WTC11 (cell line): Measurements from ENCODE around the gene CBX1. TPM values are rescaled to one million over a fixed set of nuclear protein-coding genes. Genes with fewer than 3 reads are reported as not detected.

Experiments used
- ATAC-seq: fragments of 200-7000 bp; cut with Tn5 transposase; 2 replicates; pipeline ENCODE4 v1.10.0; 2021; ENCODE audit warnings: mild to moderate bottlenecking, moderate library complexity
- CTCF ChIA-PET: fragments of 300-600 bp; sonication (Branson Sonifier 250); formaldehyde crosslinking; loops from one replicate; lab custom pipeline; 2021; ENCODE audit warnings: antibody characterized with exemption; lab: Charles Lee
- POLR2A ChIA-PET: fragments of 350-600 bp; sonication (Branson Sonifier 250); formaldehyde crosslinking; loops from one replicate; lab custom pipeline; 2021; ENCODE audit warnings: antibody characterized with exemption; lab: Charles Lee
- DNase-seq: peaks from one replicate; pipeline ENCODE4 v3.0.0; 2021; ENCODE audit warnings: low spot score
- H3K27ac Mint-ChIP-seq: 2 replicates; pipeline ENCODE4 v1.8.0; 2021; ENCODE audit warnings: mixed read lengths
- H3K27me3 Mint-ChIP-seq: 2 replicates; pipeline ENCODE4 v1.8.0; 2021; ENCODE audit warnings: low read depth, mild to moderate bottlenecking, moderate library complexity, mixed read lengths
- H3K36me3 Mint-ChIP-seq: 2 replicates; pipeline ENCODE4 v1.8.0; 2021; ENCODE audit warnings: mixed read lengths
- H3K4me1 Mint-ChIP-seq: 2 replicates; pipeline ENCODE4 v1.8.0; 2022; ENCODE audit warnings: mixed read lengths
- H3K4me3 Mint-ChIP-seq: 2 replicates; pipeline ENCODE4 v1.8.0; 2021; ENCODE audit warnings: mild to moderate bottlenecking, moderate library complexity, mixed read lengths
- H3K9me3 Mint-ChIP-seq: 2 replicates; pipeline ENCODE4 v1.8.0; 2021; ENCODE audit warnings: mixed read lengths
- AR ChIP-seq: fragments of 250-450 bp; sonication (Bioruptor Pico); IDR thresholded peaks from 2 replicates; pipeline ENCODE4 v1.9.0; 2021; ENCODE audit warnings: mild to moderate bottlenecking
- ATF1 ChIP-seq: sonication (generic); formaldehyde crosslinking; IDR thresholded peaks from 2 replicates; pipeline ENCODE4 v1.8.1; 2023; ENCODE audit warnings: mild to moderate bottlenecking, moderate library complexity, missing genetic modification reagents
- ATF2 ChIP-seq: sonication (generic); formaldehyde crosslinking; IDR thresholded peaks from 2 replicates; pipeline ENCODE4 v1.8.1; 2022; ENCODE audit warnings: low read depth, missing genetic modification reagents, borderline replicate concordance
- CREM ChIP-seq: sonication (generic); formaldehyde crosslinking; IDR thresholded peaks from 2 replicates; pipeline ENCODE4 v1.8.1; 2022; ENCODE audit warnings: mild to moderate bottlenecking, missing genetic modification reagents, moderate library complexity
- ELF4 ChIP-seq: sonication (generic); formaldehyde crosslinking; IDR thresholded peaks from 2 replicates; pipeline ENCODE4 v1.8.1; 2022; ENCODE audit warnings: low read depth, mild to moderate bottlenecking, moderate library complexity, missing genetic modification reagents
- ETV6 ChIP-seq: sonication (generic); formaldehyde crosslinking; IDR thresholded peaks from 2 replicates; pipeline ENCODE4 v1.8.1; 2022; ENCODE audit warnings: mild to moderate bottlenecking, missing genetic modification reagents
- FOXK1 ChIP-seq: sonication (generic); formaldehyde crosslinking; IDR thresholded peaks from 2 replicates; pipeline ENCODE4 v1.8.0; 2022; ENCODE audit warnings: mild to moderate bottlenecking, moderate library complexity, missing genetic modification reagents
- HMGXB4 ChIP-seq: sonication (generic); formaldehyde crosslinking; IDR thresholded peaks from 2 replicates; pipeline ENCODE4 v1.8.1; 2023; ENCODE audit warnings: mild to moderate bottlenecking, moderate library complexity, missing genetic modification reagents
- IRF1 ChIP-seq: sonication (generic); formaldehyde crosslinking; IDR thresholded peaks from 2 replicates; pipeline ENCODE4 v1.8.0; 2023; ENCODE audit warnings: missing genetic modification reagents
- MYBL2 ChIP-seq: sonication (generic); formaldehyde crosslinking; IDR thresholded peaks from 2 replicates; pipeline ENCODE4 v1.8.1; 2023; ENCODE audit warnings: mild to moderate bottlenecking, moderate library complexity, missing genetic modification reagents
- NFATC4 ChIP-seq: fragments of 250-450 bp; sonication (Bioruptor Pico); IDR thresholded peaks from 2 replicates; pipeline ENCODE4 v1.9.0; 2021; ENCODE audit warnings: mild to moderate bottlenecking
- SP1 ChIP-seq: sonication (generic); formaldehyde crosslinking; conservative IDR thresholded peaks from 2 replicates; pipeline ENCODE4 v1.8.1; 2022; ENCODE audit warnings: missing genetic modification reagents
- TCF7 ChIP-seq: sonication (generic); formaldehyde crosslinking; IDR thresholded peaks from 2 replicates; pipeline ENCODE4 v1.8.0; 2022; ENCODE audit warnings: mild to moderate bottlenecking, low read depth, missing genetic modification reagents, moderate library complexity
- ZBTB43 ChIP-seq: sonication (generic); formaldehyde crosslinking; IDR thresholded peaks from 2 replicates; pipeline ENCODE4 v1.8.1; 2023; ENCODE audit warnings: mild to moderate bottlenecking, missing genetic modification reagents
- ZNF219 ChIP-seq: sonication (generic); formaldehyde crosslinking; IDR thresholded peaks from 2 replicates; pipeline ENCODE4 v1.8.0; 2023; ENCODE audit warnings: missing genetic modification reagents, mild to moderate bottlenecking, borderline replicate concordance
- ZNF232 ChIP-seq: sonication (generic); formaldehyde crosslinking; IDR thresholded peaks from 2 replicates; pipeline ENCODE4 v1.8.0; 2022; ENCODE audit warnings: mild to moderate bottlenecking, missing genetic modification reagents
- ZNF425 ChIP-seq: fragments of 250-450 bp; sonication (Bioruptor Pico); conservative IDR thresholded peaks from 2 replicates; pipeline ENCODE4 v1.9.0; 2021; ENCODE audit warnings: mild to moderate bottlenecking
- ZNF512 ChIP-seq: sonication (generic); formaldehyde crosslinking; IDR thresholded peaks from 2 replicates; pipeline ENCODE4 v1.8.1; 2022; ENCODE audit warnings: missing genetic modification reagents, borderline replicate concordance
- ZNF532 ChIP-seq: fragments of 250-450 bp; sonication (Bioruptor Pico); IDR thresholded peaks from 2 replicates; pipeline ENCODE4 v1.9.0; 2021; ENCODE audit warnings: mild to moderate bottlenecking, borderline replicate concordance
- total RNA-seq: library from RNA; stranded (reverse); gene quantifications from 3 replicates; pipeline ENCODE4 v1.2.3, GENCODE V29; 2021

The CBX1 gene
- total RNA-seq, 1 experiment from 2014 or later: 162 TPM

GRCh38 chr17:48047741-48048383, 53.4 kb downstream of the CBX1 start, which contains the start of gene NFE2L1:
Gene NFE2L1, plus strand, starts transcription at chr17:48048359. Its CDS starts 2,760 bp downstream, at chr17:48051119.
- Mint-ChIP-seq H3K4me3 (peak within 1 kb of the TSS; percentile 93), H3K36me3 (peaks cover 22% of the 10 kb centered on the region), H3K27me3 (no peaks in the 10 kb centered on the region), H3K4me1 (peaks cover 55% of the 10 kb centered on the region), H3K27ac (peak within 1 kb of the TSS; percentile 100), H3K9me3 (no peaks in the 10 kb centered on the region)
- DNase-seq (peak; percentile 99), ATAC-seq (peak; percentile 95)
- POLR2A ChIA-PET: interaction anchor here (0.5 to 3.5 kb wide), 18 partner anchors 7 to 677 kb away, joined by 3 to 32 read pairs (median 4); partner anchors contain the start of genes COPZ2, SNX11 and SP2
- CTCF ChIA-PET: interaction anchor here (0.7 to 10.4 kb wide), 16 partner anchors 8 to 589 kb away, joined by 4 to 108 read pairs (median 4); partner anchors contain the start of gene CDK5RAP3
- TF ChIP-seq ZNF219 (CRISPR knock-in tag): no peak
- peak; percentile 59 for TF ChIP-seq SP1 (CRISPR knock-in tag)
- peak; percentile 80; the same call in 1 of the 2 replicates for TF ChIP-seq ZNF532
- TF ChIP-seq TCF7 (CRISPR knock-in tag): 0 out of 2 replicates have a peak, but pooled peaks have one; percentile 57
- peak; percentile 74 for TF ChIP-seq CREM (CRISPR knock-in tag)
- 0 out of 2 replicates have a peak, but pooled peaks have one; percentile 66 for TF ChIP-seq ZNF232 (CRISPR knock-in tag)
- 0 out of 2 replicates have a peak, but pooled peaks have one; percentile 40 for TF ChIP-seq IRF1
- TF ChIP-seq ATF2: no peak
- TF ChIP-seq MYBL2 (CRISPR knock-in tag): peak; percentile 83
- TF ChIP-seq ZNF425 (CRISPR knock-in tag): 0 out of 2 replicates have a peak, but pooled peaks have one; percentile 33
- no peak for TF ChIP-seq ELF4
- peak; percentile 79; the same call in 1 of the 2 replicates for TF ChIP-seq ATF1
- peak; percentile 95 for TF ChIP-seq ETV6
- TF ChIP-seq AR (CRISPR knock-in tag): peak; percentile 41; the same call in 1 of the 2 replicates
- peak; percentile 82 for TF ChIP-seq HMGXB4
- TF ChIP-seq FOXK1 (CRISPR knock-in tag): peak; percentile 73
- peak; percentile 90 for TF ChIP-seq ZBTB43
- TF ChIP-seq ZNF512 (CRISPR knock-in tag): no peak
- TF ChIP-seq NFATC4 (CRISPR knock-in tag): peak; percentile 47; the same call in 1 of the 2 replicates
